HG03469 (cell line): ENCODE results near the gene HOATZ.

Experiments used
- ATAC-seq: cut with Tn5 transposase; IDR thresholded peaks from one replicate; pipeline ENCODE4 v1.9.1; 2021; ENCODE audit warnings: mild to moderate bottlenecking, moderate library complexity, moderate number of reproducible peaks; ENCODE audit not compliant: unreplicated experiment

Gene HOATZ

GRCh38 chr11:111521135-111521534 is 6.6 kb downstream of the HOATZ start:
- no peak for ATAC-seq

GRCh38 chr11:111522426-111522825 is 7.8 kb downstream of the HOATZ start:
- ATAC-seq: no peak

- no peak for ATAC-seq
Observed at GRCh38 chr11:111523343-111523742, 8.8 kb downstream of the HOATZ start.

GRCh38 chr11:111524056-111524455 is 9.5 kb downstream of the HOATZ start:
- ATAC-seq: no peak

GRCh38 chr11:111525456-111525855 is 10.9 kb downstream of the HOATZ start:
- ATAC-seq: no peak

GRCh38 chr11:111526501-111526900 is 11.9 kb downstream of the HOATZ start:
- ATAC-seq: no peak

GRCh38 chr11:111527279-111527678 is 12.7 kb downstream of the HOATZ start:
- ATAC-seq: no peak

- ATAC-seq: no peak
Observed at GRCh38 chr11:111528557-111528956, 14.0 kb downstream of the HOATZ start.

- ATAC-seq: no peak
Observed at GRCh38 chr11:111530091-111530490, 15.5 kb downstream of the HOATZ start.

GRCh38 chr11:111531136-111531535 is 16.6 kb downstream of the HOATZ start:
- ATAC-seq: no peak

GRCh38 chr11:111531687-111532364 is 17.2 kb downstream of the HOATZ start:
- ATAC-seq: peak; percentile 70

- ATAC-seq: no peak
Observed at GRCh38 chr11:111532365-111532709, 17.8 kb downstream of the HOATZ start.

- ATAC-seq: no peak
Observed at GRCh38 chr11:111535281-111535680, 20.7 kb downstream of the HOATZ start.

- ATAC-seq: no peak
Observed at GRCh38 chr11:111537336-111537860, 22.8 kb downstream of the HOATZ start.

- ATAC-seq: no peak
Observed at GRCh38 chr11:111538407-111539114, 24.0 kb downstream of the HOATZ start.

GRCh38 chr11:111539426-111540113 is 25.0 kb downstream of the HOATZ start:
- no peak for ATAC-seq

- ATAC-seq: no peak
Observed at GRCh38 chr11:111540114-111540936, 25.7 kb downstream of the HOATZ start, which contains the start of gene LAYN. Gene LAYN (plus strand): TSS chr11:111540720. CDS start chr11:111540844, 124 bp downstream.

- no peak for ATAC-seq
Observed at GRCh38 chr11:111540937-111541253, 26.3 kb downstream of the HOATZ start.

GRCh38 chr11:111541254-111542061 is 26.9 kb downstream of the HOATZ start:
- ATAC-seq: no peak

GRCh38 chr11:111542606-111543275 is 28.2 kb downstream of the HOATZ start:
- no peak for ATAC-seq
